ENCODE results near the gene EMSY. TPM values are rescaled to one million over a fixed set of nuclear protein-coding genes. Genes with fewer than 3 reads are reported as not detected.
A peak's percentile ranks its signal among the peaks of the same experiment; 100 is the strongest.
"Not testable (repeated sequence)": the region's sequence is repeated elsewhere in the genome, so short reads cannot be mapped to it uniquely, and the experiment has no call there.

The EMSY gene
- total RNA-seq: 10 to 100 TPM; 35.5 to 49.0 (median 40.0) TPM
- polyA plus RNA-seq: 10 to 100 TPM; 25.9 to 27.2 TPM
- 56.0 reads per million, percentile 73 among the genes with 10 or more reads in this experiment for total RNA-seq

- DNase-seq: peak; percentile 73 to 95 (median 92)
- Histone ChIP-seq H3K4me3 (ENCODE audit: low read length) (peak within 1 kb of the TSS; percentile 95), H3K27ac (ENCODE audit: low read depth, low read length) (peak within 1 kb of the TSS; percentile 92), H3K36me3 (ENCODE audit: control insufficient read depth in 2 of 3, insufficient read depth in 3 of 3, low read length in 3 of 3) (peaks cover 0 to 8% (median 6%) of the 10 kb centered on the region in 3 experiments), H3K4me1 (ENCODE audit: control insufficient read depth in 2 of 2, insufficient read depth in 2 of 2, low read length in 2 of 2) (peaks cover 12 to 19% of the 10 kb centered on the region in 2 donors), H3K27me3 (ENCODE audit: control insufficient read depth in 2 of 2, insufficient read depth in 2 of 2, low read length in 2 of 2) (no peaks in the 10 kb centered on the region), H3K9me3 (ENCODE audit: control insufficient read depth in 2 of 3, low read length in 3 of 3) (no peaks in the 10 kb centered on the region)
- peak within 1 kb of the TSS; percentile 91 to 99 (median 96) for H3K4me3 Mint-ChIP-seq
- no peaks in the 10 kb centered on the region for H3K9me3 Mint-ChIP-seq
- peak; percentile 96 for ATAC-seq
- intact Hi-C loops (cut with micrococcal nuclease): loop anchor here (1.0 to 10.0 kb wide), 14 partner anchors 63 to 1850 kb away; partner anchors contain the start of genes GVQW3 (in 2 of the 2), THAP12 (in 2 of the 2), AAMDC (in 1 of the 2) and ACER3 (in 1 of the 2)
- CTCF ChIA-PET: no interaction called here
- peak within 1 kb of the TSS; percentile 91 to 98 (median 97) for H3K27ac Mint-ChIP-seq
- H3K27me3 Mint-ChIP-seq: no peaks in the 10 kb centered on the region
- peaks cover 0 to 13% (median 7%) of the 10 kb centered on the region in 5 donors for H3K36me3 Mint-ChIP-seq
- H3K4me1 Mint-ChIP-seq: peaks cover 29 to 58% (median 44%) of the 10 kb centered on the region in 7 donors
- POLR2A ChIA-PET: interaction anchor here (1.5 to 2.4 kb wide), 2 partner anchors 10 to 62 kb away, joined by 7 to 8 read pairs; partner anchors contain the start of gene GVQW3
These were observed at the start of gene EMSY for GRCh38 chr11:76444384-76445120. TSS of gene EMSY (plus strand) at chr11:76445018. CDS start at chr11:76446939, 1,921 bp downstream.

- H3K4me1 ChIP-seq (ENCODE audit: control insufficient read depth in 2 of 2, insufficient read depth in 2 of 2, low read length in 2 of 2): no peaks in the 10 kb centered on the region
- intact Hi-C loops (cut with micrococcal nuclease): no loop called here
- H3K4me3 ChIP-seq (ENCODE audit: low read length): no peak overlapping the region
- no peak for ATAC-seq
- Mint-ChIP-seq H3K9me3 (no peaks in the 10 kb centered on the region), H3K36me3 (no peaks in the 10 kb centered on the region), H3K4me3 (no peak overlapping the region), H3K4me1 (peaks cover 0 to 4% (median 0%) of the 10 kb centered on the region in 7 donors), H3K27ac (no peak overlapping the region), H3K27me3 (peaks cover 0 to 12% (median 0%) of the 10 kb centered on the region in 5 donors)
- H3K9me3 ChIP-seq (ENCODE audit: control insufficient read depth in 2 of 3, low read length in 3 of 3): no peaks in the 10 kb centered on the region
- DNase-seq: no peak
- H3K27ac ChIP-seq (ENCODE audit: low read depth, low read length): no peak overlapping the region
- no peaks in the 10 kb centered on the region for H3K36me3 ChIP-seq (ENCODE audit: control insufficient read depth in 2 of 3, insufficient read depth in 3 of 3, low read length in 3 of 3)
- POLR2A ChIA-PET: no interaction called here
- CTCF ChIA-PET: no interaction called here
- no peaks in the 10 kb centered on the region for H3K27me3 ChIP-seq (ENCODE audit: control insufficient read depth in 2 of 2, insufficient read depth in 2 of 2, low read length in 2 of 2)
These were observed 49.5 kb upstream of the EMSY start for GRCh38 chr11:76395296-76395695.

- H3K27me3 ChIP-seq (ENCODE audit: control insufficient read depth in 2 of 2, insufficient read depth in 2 of 2, low read length in 2 of 2): no peaks in the 10 kb centered on the region
- DNase-seq (no peak), ATAC-seq (no peak)
- intact Hi-C loops (cut with micrococcal nuclease): no loop called here
- H3K9me3 ChIP-seq (ENCODE audit: control insufficient read depth in 2 of 3, low read length in 3 of 3): no peaks in the 10 kb centered on the region
- ChIA-PET CTCF (interaction anchor here (0.7 kb wide), 1 partner anchor 844 kb away, joined by 3 read pairs; no protein-coding TSS in a partner anchor), POLR2A (no interaction called here)
- H3K27me3 Mint-ChIP-seq: peaks cover 0 to 12% (median 0%) of the 10 kb centered on the region in 5 donors
- H3K4me3 ChIP-seq (ENCODE audit: low read length): no peak overlapping the region
- H3K27ac ChIP-seq (ENCODE audit: low read depth, low read length): no peak overlapping the region
- no peaks in the 10 kb centered on the region for H3K36me3 ChIP-seq (ENCODE audit: control insufficient read depth in 2 of 3, insufficient read depth in 3 of 3, low read length in 3 of 3)
- no peak overlapping the region for H3K27ac Mint-ChIP-seq
- no peaks in the 10 kb centered on the region for H3K4me1 ChIP-seq (ENCODE audit: control insufficient read depth in 2 of 2, insufficient read depth in 2 of 2, low read length in 2 of 2)
- H3K9me3 Mint-ChIP-seq: no peaks in the 10 kb centered on the region
- H3K36me3 Mint-ChIP-seq: peaks cover 0 to 4% (median 0%) of the 10 kb centered on the region in 5 donors
- peaks cover 0 to 4% (median 0%) of the 10 kb centered on the region in 7 donors for H3K4me1 Mint-ChIP-seq
- H3K4me3 Mint-ChIP-seq: no peak overlapping the region
These were observed 47.4 kb upstream of the EMSY start for GRCh38 chr11:76397383-76397782.

GRCh38 chr11:76400967-76401366 is 43.9 kb upstream of the EMSY start:
- ATAC-seq (no peak), DNase-seq (no peak)
- peaks cover 0 to 5% (median 0%) of the 10 kb centered on the region in 5 donors for H3K27me3 Mint-ChIP-seq
- Histone ChIP-seq H3K36me3 (ENCODE audit: control insufficient read depth in 2 of 3, insufficient read depth in 3 of 3, low read length in 3 of 3) (no peaks in the 10 kb centered on the region), H3K27ac (ENCODE audit: low read depth, low read length) (no peak overlapping the region), H3K4me1 (ENCODE audit: control insufficient read depth in 2 of 2, insufficient read depth in 2 of 2, low read length in 2 of 2) (no peaks in the 10 kb centered on the region), H3K4me3 (ENCODE audit: low read length) (no peak overlapping the region), H3K9me3 (ENCODE audit: control insufficient read depth in 2 of 3, low read length in 3 of 3) (no peaks in the 10 kb centered on the region), H3K27me3 (ENCODE audit: control insufficient read depth in 2 of 2, insufficient read depth in 2 of 2, low read length in 2 of 2) (no peaks in the 10 kb centered on the region)
- no peaks in the 10 kb centered on the region for H3K9me3 Mint-ChIP-seq
- intact Hi-C loops (cut with micrococcal nuclease): no loop called here
- H3K36me3 Mint-ChIP-seq: peaks cover 0 to 4% (median 0%) of the 10 kb centered on the region in 5 donors
- no peak overlapping the region for H3K4me3 Mint-ChIP-seq
- POLR2A ChIA-PET: no interaction called here
- peaks cover 0 to 4% (median 0%) of the 10 kb centered on the region in 7 donors for H3K4me1 Mint-ChIP-seq
- CTCF ChIA-PET: no interaction called here
- peak overlapping the region in 1 of 9 donors; percentile 1 for H3K27ac Mint-ChIP-seq

GRCh38 chr11:76401484-76401883 is 43.3 kb upstream of the EMSY start:
- H3K4me1 Mint-ChIP-seq; H3K9me3 Mint-ChIP-seq; POLR2A ChIA-PET; H3K4me1 ChIP-seq (ENCODE audit: control insufficient read depth in 2 of 2, insufficient read depth in 2 of 2, low read length in 2 of 2); H3K9me3 ChIP-seq (ENCODE audit: control insufficient read depth in 2 of 3, low read length in 3 of 3); H3K4me3 ChIP-seq (ENCODE audit: low read length); H3K27me3 Mint-ChIP-seq; H3K27me3 ChIP-seq (ENCODE audit: control insufficient read depth in 2 of 2, insufficient read depth in 2 of 2, low read length in 2 of 2); H3K4me3 Mint-ChIP-seq; H3K27ac ChIP-seq (ENCODE audit: low read depth, low read length); DNase-seq; ATAC-seq; intact Hi-C loops (cut with micrococcal nuclease); CTCF ChIA-PET; H3K36me3 ChIP-seq (ENCODE audit: control insufficient read depth in 2 of 3, insufficient read depth in 3 of 3, low read length in 3 of 3); H3K27ac Mint-ChIP-seq; H3K36me3 Mint-ChIP-seq: not testable (repeated sequence)

GRCh38 chr11:76406359-76406758 is 38.5 kb upstream of the EMSY start:
- H3K9me3 ChIP-seq (ENCODE audit: control insufficient read depth in 2 of 3, low read length in 3 of 3): no peaks in the 10 kb centered on the region
- no peaks in the 10 kb centered on the region for H3K4me1 ChIP-seq (ENCODE audit: control insufficient read depth in 2 of 2, insufficient read depth in 2 of 2, low read length in 2 of 2)
- DNase-seq (no peak), ATAC-seq (no peak)
- no peak overlapping the region for H3K27ac ChIP-seq (ENCODE audit: low read depth, low read length)
- H3K4me3 ChIP-seq (ENCODE audit: low read length): no peak overlapping the region
- no peaks in the 10 kb centered on the region for H3K9me3 Mint-ChIP-seq
- ChIA-PET CTCF (no interaction called here), POLR2A (no interaction called here)
- peaks cover 0 to 2% (median 0%) of the 10 kb centered on the region in 7 donors for H3K4me1 Mint-ChIP-seq
- no peaks in the 10 kb centered on the region for H3K27me3 ChIP-seq (ENCODE audit: control insufficient read depth in 2 of 2, insufficient read depth in 2 of 2, low read length in 2 of 2)
- no peak overlapping the region for H3K4me3 Mint-ChIP-seq
- H3K27ac Mint-ChIP-seq: no peak overlapping the region
- no peaks in the 10 kb centered on the region for H3K36me3 ChIP-seq (ENCODE audit: control insufficient read depth in 2 of 3, insufficient read depth in 3 of 3, low read length in 3 of 3)
- H3K36me3 Mint-ChIP-seq: no peaks in the 10 kb centered on the region
- peaks cover 0 to 5% (median 0%) of the 10 kb centered on the region in 5 donors for H3K27me3 Mint-ChIP-seq
- intact Hi-C loops (cut with micrococcal nuclease): no loop called here

All from naive thymus-derived CD4-positive, alpha-beta T cell (primary cell).